GM12872 (cell line): ENCODE results near the gene PLEKHG1.

Experiments
- TF ChIP-seq, protein P1 (sequence below): IDR thresholded peaks from 3 replicates; pipeline ENCODE4 v1.5.1; 2011; ENCODE audit warnings: low read depth, mild to moderate bottlenecking, low read length, moderate library complexity; ENCODE audit not compliant: insufficient read depth

The PLEKHG1 gene

DNA sequence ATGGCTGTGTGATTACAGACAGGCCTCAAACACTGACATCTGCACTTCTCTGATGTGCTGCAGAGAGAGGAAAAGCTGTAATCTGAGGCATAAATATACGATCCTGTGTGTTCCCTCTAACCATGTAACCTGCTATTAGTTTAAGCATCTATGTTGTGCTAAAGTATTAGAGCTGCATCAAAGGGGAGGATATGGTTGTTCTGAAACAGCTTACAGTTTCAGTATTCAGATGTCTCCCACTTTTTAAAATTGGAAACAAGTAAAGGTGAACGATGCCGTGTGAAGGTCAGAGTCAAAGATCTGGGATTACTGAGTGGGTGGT is 7.6 kb downstream of the PLEKHG1 start:
- TF ChIP-seq, protein P1, sequence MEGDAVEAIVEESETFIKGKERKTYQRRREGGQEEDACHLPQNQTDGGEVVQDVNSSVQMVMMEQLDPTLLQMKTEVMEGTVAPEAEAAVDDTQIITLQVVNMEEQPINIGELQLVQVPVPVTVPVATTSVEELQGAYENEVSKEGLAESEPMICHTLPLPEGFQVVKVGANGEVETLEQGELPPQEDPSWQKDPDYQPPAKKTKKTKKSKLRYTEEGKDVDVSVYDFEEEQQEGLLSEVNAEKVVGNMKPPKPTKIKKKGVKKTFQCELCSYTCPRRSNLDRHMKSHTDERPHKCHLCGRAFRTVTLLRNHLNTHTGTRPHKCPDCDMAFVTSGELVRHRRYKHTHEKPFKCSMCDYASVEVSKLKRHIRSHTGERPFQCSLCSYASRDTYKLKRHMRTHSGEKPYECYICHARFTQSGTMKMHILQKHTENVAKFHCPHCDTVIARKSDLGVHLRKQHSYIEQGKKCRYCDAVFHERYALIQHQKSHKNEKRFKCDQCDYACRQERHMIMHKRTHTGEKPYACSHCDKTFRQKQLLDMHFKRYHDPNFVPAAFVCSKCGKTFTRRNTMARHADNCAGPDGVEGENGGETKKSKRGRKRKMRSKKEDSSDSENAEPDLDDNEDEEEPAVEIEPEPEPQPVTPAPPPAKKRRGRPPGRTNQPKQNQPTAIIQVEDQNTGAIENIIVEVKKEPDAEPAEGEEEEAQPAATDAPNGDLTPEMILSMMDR: no peak

DNA sequence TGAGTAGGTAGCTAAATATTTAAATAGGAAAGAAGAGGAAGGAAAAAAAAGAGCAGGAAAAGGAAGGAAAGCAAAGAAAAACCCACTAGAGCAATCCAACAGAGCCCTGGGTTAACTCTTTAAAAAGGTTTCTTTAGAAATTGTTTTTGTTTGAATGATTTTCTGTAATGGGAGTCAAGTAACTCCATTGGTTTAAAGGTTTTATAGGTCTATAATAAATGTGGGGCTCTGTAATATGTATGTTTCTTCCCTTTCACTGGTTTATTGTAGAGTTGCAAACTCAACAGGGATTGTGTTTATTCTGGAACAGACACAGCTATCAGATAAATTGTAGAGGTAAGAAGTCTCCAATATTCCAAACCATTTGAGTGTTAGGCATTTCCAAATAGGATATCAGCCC is 10.9 kb downstream of the PLEKHG1 start:
- TF ChIP-seq, protein P1: no peak

DNA sequence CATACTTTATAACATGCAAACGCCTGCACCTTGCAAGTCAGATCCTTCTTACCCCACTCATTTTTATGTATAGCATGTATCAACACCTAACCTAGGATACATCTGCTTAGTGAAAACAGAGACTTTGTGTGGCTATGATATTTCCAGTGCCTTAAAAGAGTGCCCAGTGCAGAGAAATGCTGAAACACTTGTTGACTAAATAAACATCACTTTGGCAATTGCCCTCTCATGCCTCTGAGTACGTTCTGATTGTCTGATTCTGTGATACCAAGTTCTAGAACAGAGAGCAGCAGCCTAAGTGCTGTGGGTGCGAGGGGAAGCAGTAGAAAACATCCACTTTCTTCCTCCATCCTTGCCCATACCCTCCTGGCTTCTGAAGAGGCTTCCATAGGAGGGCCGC is 13.6 kb downstream of the PLEKHG1 start:
- TF ChIP-seq, protein P1: no peak

DNA sequence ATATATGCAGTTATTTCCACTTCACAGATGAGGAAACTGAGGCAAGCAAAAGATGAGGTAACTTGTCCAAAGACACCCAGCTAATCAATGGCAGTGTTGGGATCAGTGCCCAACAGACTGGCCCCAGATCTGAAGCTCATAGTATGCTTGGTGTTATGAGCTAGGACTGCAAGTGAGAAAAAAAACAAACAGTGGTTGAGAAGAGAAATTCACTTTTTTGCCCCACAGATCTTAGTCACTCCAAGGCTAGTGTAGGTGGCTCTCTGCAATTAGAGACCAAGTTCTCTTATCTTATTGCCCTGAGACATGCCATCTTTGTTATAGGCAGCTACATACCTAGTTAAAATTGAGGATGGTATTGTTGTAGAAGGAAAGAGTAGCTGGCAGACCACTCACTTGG is 16.3 kb downstream of the PLEKHG1 start:
- TF ChIP-seq, protein P1: no peak

DNA sequence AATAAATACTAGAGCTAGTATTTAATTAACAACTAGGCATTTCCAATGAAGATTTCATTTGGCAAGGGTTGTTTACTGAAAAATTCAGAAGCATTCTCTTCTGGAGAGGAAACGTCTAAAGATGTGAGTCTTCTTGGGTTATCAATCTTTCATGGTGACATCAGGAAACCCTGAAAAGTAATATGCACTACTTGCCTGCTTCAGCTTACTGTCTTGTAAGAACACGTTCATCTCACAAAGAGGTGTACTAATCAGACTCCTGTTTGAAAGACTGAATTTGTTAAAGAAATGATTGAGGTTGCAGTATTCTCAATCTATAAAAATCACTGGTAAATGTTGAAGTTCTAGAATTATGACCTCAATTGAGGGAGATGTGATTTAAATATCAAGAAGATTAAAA is 16.9 kb downstream of the PLEKHG1 start:
- TF ChIP-seq, protein P1: no peak

DNA sequence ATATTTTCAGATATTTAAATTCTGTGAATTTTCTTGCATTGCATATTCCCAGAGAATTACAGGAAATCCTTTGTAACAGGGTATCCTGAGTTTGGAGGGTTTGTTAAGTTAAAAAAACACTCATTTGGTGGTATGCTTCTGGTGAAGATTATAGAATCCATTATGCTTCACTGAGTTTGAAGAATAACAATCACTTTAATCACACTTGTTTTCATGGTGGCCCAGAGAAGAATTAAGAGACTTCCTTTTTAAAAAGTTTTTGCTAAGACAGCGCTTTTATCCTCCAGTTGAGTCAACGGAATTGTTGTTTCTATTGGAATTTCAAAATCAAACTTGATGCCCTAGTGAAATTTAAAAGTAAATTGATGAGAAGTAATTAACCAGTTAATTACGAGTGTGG is 17.4 kb downstream of the PLEKHG1 start:
- TF ChIP-seq, protein P1: no peak

DNA sequence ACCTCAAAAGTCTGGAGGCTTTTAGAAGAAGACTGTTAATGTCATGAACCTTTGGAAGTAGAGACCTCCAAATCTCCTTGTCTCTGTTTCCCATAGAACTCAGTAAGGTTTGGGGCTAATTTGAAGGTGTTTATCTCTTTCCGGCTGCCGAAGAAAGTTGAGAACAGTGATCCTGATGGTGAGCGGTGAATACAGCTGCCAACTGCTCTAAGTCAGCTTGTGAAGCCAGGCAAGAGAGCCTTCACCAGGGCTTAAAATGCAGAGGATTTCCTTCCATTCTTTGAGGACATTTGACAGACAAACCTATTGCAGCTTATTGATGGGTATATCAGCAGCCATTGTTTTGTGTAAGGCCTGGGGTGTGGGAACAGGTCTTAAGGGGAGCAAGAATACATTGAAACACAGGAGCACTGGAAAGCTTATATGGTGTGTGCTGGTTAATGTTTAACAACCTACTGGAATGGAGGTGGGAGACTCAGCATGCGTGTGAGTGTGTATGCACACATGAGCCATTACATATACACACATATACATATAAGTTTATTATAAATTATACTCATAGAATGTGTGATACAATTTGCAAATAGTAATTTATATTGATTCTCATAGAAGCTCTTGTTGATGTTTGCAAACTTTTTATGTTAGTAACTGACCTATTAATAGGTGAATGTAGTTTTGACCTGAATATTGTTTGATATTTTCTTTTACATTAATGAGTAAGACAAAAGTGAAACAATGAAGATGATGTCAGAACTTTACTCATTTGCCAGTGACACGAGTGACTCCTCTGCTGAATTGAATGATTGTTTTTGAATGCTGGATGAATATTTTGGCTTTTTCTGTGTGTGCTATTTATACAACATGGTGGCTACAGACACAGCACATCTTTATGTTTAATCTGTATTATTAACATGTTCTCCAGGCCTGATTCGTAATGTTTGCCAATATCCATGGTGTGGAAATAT is 18.1 kb downstream of the PLEKHG1 start:
- TF ChIP-seq, protein P1: no peak
